Spleen (tissue), 11 donors: ENCODE measurements around the gene SEPTIN5. TPM values are rescaled to one million over a fixed set of nuclear protein-coding genes. Genes with fewer than 3 reads are reported as not detected.

Experiments used
- DNase-seq: peaks from one replicate; pipeline ENCODE4 v3.0.0-alpha.2; 2020
- H3K27ac ChIP-seq, 8 donors: fragments of 200-600 bp; sonication (generic) in 7 of 8; 1 replicate in 4 of 8; 2 replicates in 4 of 8; pipeline versions ENCODE4 v1.5.0 to v1.8.0; 2016 to 2021; ENCODE audit warnings: inconsistent platforms in 4 of 8, mild to moderate bottlenecking in 4 of 8, moderate library complexity in 1 of 8
- H3K27me3 ChIP-seq, 7 donors: fragments of 200-600 bp; sonication (generic) in 6 of 7; replicated peaks in 1 of 7; 1 replicate in 4 of 7; 2 replicates in 3 of 7; pipeline versions ENCODE4 v1.5.0 to v1.8.0; 2016 to 2021; ENCODE audit warnings: inconsistent platforms in 3 of 7, mild to moderate bottlenecking in 1 of 7
- H3K36me3 ChIP-seq, 6 donors: fragments of 200-600 bp; sonication (generic) in 5 of 6; 1 replicate in 4 of 6; 2 replicates in 2 of 6; pipeline versions ENCODE4 v1.5.0 to v1.8.0; 2016 to 2021; ENCODE audit warnings: inconsistent platforms in 2 of 6
- H3K4me1 ChIP-seq, 6 donors: fragments of 200-600 bp; sonication (generic) in 5 of 6; 1 replicate in 3 of 6; 2 replicates in 3 of 6; pipeline versions ENCODE4 v1.5.0 to v1.8.0; 2016 to 2021; ENCODE audit warnings: inconsistent platforms in 3 of 6
- H3K4me3 ChIP-seq, 8 donors: fragments of 200-600 bp; sonication (generic) in 7 of 8; 1 replicate in 4 of 8; 2 replicates in 4 of 8; pipeline versions ENCODE4 v1.5.0 to v1.8.0; 2016 to 2021; ENCODE audit warnings: inconsistent platforms in 4 of 8, mild to moderate bottlenecking in 4 of 8, moderate library complexity in 2 of 8
- H3K9me3 ChIP-seq, 8 donors: fragments of 200-600 bp; sonication (generic) in 7 of 8; 1 replicate in 4 of 8; 2 replicates in 4 of 8; pipeline versions ENCODE4 v1.5.0 to v1.8.0; 2016 to 2021; ENCODE audit warnings: inconsistent platforms in 4 of 8
- CTCF ChIP-seq, 11 experiments: fragments of 200-600 bp in 7 of 11; fragments of 450-650 bp in 4 of 11; sonication (generic) in 4 of 11; IDR thresholded peaks in 8 of 11; conservative IDR thresholded peaks in 3 of 11; 1 replicate in 7 of 11; 2 replicates in 4 of 11; pipeline versions ENCODE4 v1.4.0 to v1.8.0; 2016 to 2021; ENCODE audit warnings: antibody characterized with exemption in 11 of 11, inconsistent platforms in 4 of 11, mild to moderate bottlenecking in 1 of 11
- POLR2A ChIP-seq, 3 donors: fragments of 450-650 bp; IDR thresholded peaks; one replicate each; pipeline ENCODE4 v1.5.1; 2017; ENCODE audit warnings: antibody characterized with exemption in 3 of 3, mild to moderate bottlenecking in 1 of 3
- POLR2AphosphoS5 ChIP-seq, 3 donors: sonication (generic); formaldehyde crosslinking; IDR thresholded peaks; one replicate each; pipeline ENCODE4 v1.5.1; 2017; ENCODE audit warnings: antibody characterized with exemption in 3 of 3
- WGBS, 5 donors: extraction: QIAGEN DNeasy Blood & Tissue Kit in 3 of 5; methylation state at CpG; one replicate each; pipeline versions ENCODE4 v1.1.5 to v1.1.7; 2013 to 2018; 5-methylcytosine and 5-hydroxymethylcytosine counted together
- intact Hi-C: fragments of 100-400 bp; cut with DNase I; formaldehyde crosslinking; loops from one replicate; pipeline ENCODE4 v1.15.0; 2023; ENCODE audit warnings: low total_unique reads
- polyA plus RNA-seq, 3 donors: library from polyadenylated mRNA; stranded (reverse); fragments of 200-250 nt; gene quantifications; one replicate each; pipeline ENCODE4 v1.2.1, GENCODE V29; 2013
- total RNA-seq, 7 donors: library from RNA; depleted of rRNA in 3 of 7; stranded (reverse); fragments of >200 nt in 3 of 7; fragmentation: NEBNext Ultra II Directional in 4 of 7; extraction: Animal tissue kit (Norgen Biotek cat#: 25700) in 4 of 7; gene quantifications; one replicate each; pipeline versions ENCODE4 v1.1.0 to v1.2.1, GENCODE V29; 2016 to 2021
- donor health status: healthy with polysubstance abuse.
- donor health status: DM: no; HTN: no; CAD: no; lungs with moderate emphysema.
- donor health status: DM: no; HTN: no; CAD: no.
- donor health status: Bipolar disorder and iron deficiency.
- donor health status: healthy.
- donor health status: DM: no; HTN: no; CAD: no.
- donor health status: DM: yes; HTN: yes; CAD: no.

Gene SEPTIN5
- total and polyA plus RNA-seq, 10 donors: 4.0 to 19.2 (median 11.8) TPM

- H3K27ac ChIP-seq: no peak overlapping the region
- TF ChIP-seq CTCF (IDR thresholded peaks at IDR 0.05 in 8 of 11, conservative IDR thresholded peaks at IDR 0.05 in 3 of 11) (no peak), POLR2A (IDR thresholded peaks at IDR 0.05) (no peak), POLR2AphosphoS5 (IDR thresholded peaks at IDR 0.05) (no peak)
- H3K4me1 ChIP-seq: no peaks in the 10 kb centered on the region
- intact Hi-C loops: no loop called here
- no peak for DNase-seq
- no peaks in the 10 kb centered on the region for H3K36me3 ChIP-seq
- no peak overlapping the region for H3K4me3 ChIP-seq
- H3K27me3 ChIP-seq: peaks cover 0 to 21% (median 0%) of the 10 kb centered on the region in 7 donors
- 59 to 63% (median 60%) methylated on average over 4 of the region's 4 CpGs for WGBS, 5 donors
- peaks cover 0 to 4% (median 0%) of the 10 kb centered on the region in 8 donors for H3K9me3 ChIP-seq
Observed at GRCh38 chr22:19669570-19669969, 44.7 kb upstream of the SEPTIN5 start.

GRCh38 chr22:19671316-19671715 is 43.0 kb upstream of the SEPTIN5 start:
- Histone ChIP-seq H3K27ac (no peak overlapping the region), H3K27me3 (peaks cover 0 to 12% (median 0%) of the 10 kb centered on the region in 7 donors), H3K4me1 (no peaks in the 10 kb centered on the region), H3K9me3 (peaks cover 0 to 4% (median 0%) of the 10 kb centered on the region in 8 donors), H3K36me3 (no peaks in the 10 kb centered on the region), H3K4me3 (no peak overlapping the region)
- WGBS, 5 donors: 73 to 94% (median 87%) methylated on average over 3 of the region's 3 CpGs
- no peak for DNase-seq
- no peak for TF ChIP-seq POLR2AphosphoS5 (IDR thresholded peaks at IDR 0.05)
- no peak for TF ChIP-seq POLR2A (IDR thresholded peaks at IDR 0.05)
- no peak for TF ChIP-seq CTCF (IDR thresholded peaks at IDR 0.05 in 8 of 11, conservative IDR thresholded peaks at IDR 0.05 in 3 of 11)
- intact Hi-C loops: no loop called here

- Histone ChIP-seq H3K27me3 (peaks cover 0 to 10% (median 0%) of the 10 kb centered on the region in 7 donors), H3K27ac (no peak overlapping the region), H3K4me3 (no peak overlapping the region), H3K4me1 (no peaks in the 10 kb centered on the region), H3K9me3 (peaks cover 0 to 4% (median 0%) of the 10 kb centered on the region in 8 donors), H3K36me3 (no peaks in the 10 kb centered on the region)
- intact Hi-C loops: no loop called here
- 90 to 93% (median 92%) methylated on average over 9 of the region's 9 CpGs for WGBS, 5 donors
- no peak for DNase-seq
- TF ChIP-seq POLR2A (IDR thresholded peaks at IDR 0.05) (no peak), CTCF (IDR thresholded peaks at IDR 0.05 in 8 of 11, conservative IDR thresholded peaks at IDR 0.05 in 3 of 11) (no peak), POLR2AphosphoS5 (IDR thresholded peaks at IDR 0.05) (no peak)
Observed at GRCh38 chr22:19672054-19672776, 42.1 kb upstream of the SEPTIN5 start.

- TF ChIP-seq CTCF (IDR thresholded peaks at IDR 0.05 in 8 of 11, conservative IDR thresholded peaks at IDR 0.05 in 3 of 11) (no peak), POLR2A (IDR thresholded peaks at IDR 0.05) (no peak), POLR2AphosphoS5 (IDR thresholded peaks at IDR 0.05) (no peak)
- Histone ChIP-seq H3K27ac (no peak overlapping the region), H3K4me3 (no peak overlapping the region), H3K36me3 (no peaks in the 10 kb centered on the region), H3K4me1 (no peaks in the 10 kb centered on the region), H3K27me3 (peaks cover 0 to 12% (median 0%) of the 10 kb centered on the region in 7 donors), H3K9me3 (peaks cover 0 to 4% (median 0%) of the 10 kb centered on the region in 8 donors)
- intact Hi-C loops: no loop called here
- no peak for DNase-seq
- WGBS, 5 donors: 67 to 85% (median 81%) methylated on average over 4 of the region's 4 CpGs
Observed at GRCh38 chr22:19673660-19674059, 40.6 kb upstream of the SEPTIN5 start.
